ENCODE measurements around the gene GPC1. TPM values are rescaled to one million over a fixed set of nuclear protein-coding genes. Genes with fewer than 3 reads are reported as not detected.

Gene GPC1
- total and polyA plus RNA-seq, 2 donors (not counting 3 experiments of a cell fraction or from before 2014, with no cell fraction given), result 9.6 to 31.1 TPM

DNA sequence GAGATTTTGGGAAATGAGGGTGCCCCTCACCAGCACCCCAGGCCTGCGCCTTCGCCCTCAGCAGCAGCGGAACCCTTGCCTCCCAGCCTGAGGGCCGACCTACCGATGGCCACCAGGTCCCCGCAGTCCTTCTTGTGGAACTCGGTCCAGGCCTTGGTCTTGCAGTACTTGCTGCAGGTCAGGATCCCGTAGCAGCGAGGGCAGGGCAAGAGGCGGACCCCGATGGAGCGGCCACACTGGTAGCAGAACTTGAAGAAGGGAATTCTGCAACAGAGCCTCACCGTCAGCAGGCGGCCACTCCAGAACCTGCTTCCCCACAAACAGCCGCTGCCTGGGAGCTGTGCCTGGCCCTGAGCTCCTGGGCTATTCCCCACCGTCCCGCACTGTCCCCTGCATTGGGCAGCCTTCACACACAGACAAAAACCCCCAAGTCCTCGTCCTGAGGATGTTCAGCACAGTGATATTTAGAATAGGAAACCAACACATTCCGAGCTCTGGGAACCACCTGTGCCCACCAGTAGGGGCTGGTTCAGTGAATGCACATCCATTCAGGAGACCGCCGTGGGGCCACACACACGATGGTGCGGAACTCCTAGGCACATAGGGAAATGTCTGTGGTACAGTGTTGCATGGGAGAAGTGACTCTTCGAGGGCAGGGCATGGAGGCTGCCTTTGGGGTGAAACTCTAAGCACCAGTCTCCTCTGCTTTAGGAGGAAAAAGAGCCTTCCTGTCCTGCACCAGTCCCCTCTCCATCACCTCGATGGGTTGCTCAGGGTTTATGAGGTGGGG lies 45.6 kb downstream of the GPC1 start:
- H3K9me3 ChIP-seq (replicated peaks; ENCODE audit: control insufficient read depth, insufficient read depth, low read length), result no peaks in the 10 kb centered on the region
- H3K79me2 ChIP-seq (ENCODE audit: control insufficient read depth, insufficient read depth, low read length), result no peaks in the 10 kb centered on the region
- no peaks in the 10 kb centered on the region for H3K36me3 ChIP-seq (ENCODE audit: control insufficient read depth in 2 of 2, extremely low read depth in 1 of 2, insufficient read depth in 2 of 2, low read length in 2 of 2)
- H3K4me2 ChIP-seq (ENCODE audit: insufficient read depth, low read length), result no peak overlapping the region
- no peak overlapping the region for H3K27ac ChIP-seq (ENCODE audit: insufficient read depth, low read depth, low read length)
- H2AFZ ChIP-seq (ENCODE audit: low read depth, low read length), result no peak overlapping the region
- ChIA-PET POLR2A (no interaction called here), CTCF (no interaction called here)
- FAIRE-seq (no peak), DNase-seq (ENCODE audit: low read depth, low spot score) (no peak)
- H3K9me1 ChIP-seq (replicated peaks; ENCODE audit: control insufficient read depth, extremely low read depth, insufficient read depth, low read length), result no peaks in the 10 kb centered on the region
- no peak for TF ChIP-seq POLR2A (IDR thresholded peaks at IDR 0.05; ENCODE audit: low read depth, low read length)
- no peak for TF ChIP-seq GATA2 (IDR thresholded peaks at IDR 0.05; ENCODE audit: insufficient read depth, insufficient read length, low read depth, low read length)
- no peak for TF ChIP-seq JUN (IDR thresholded peaks at IDR 0.05; ENCODE audit: borderline replicate concordance, insufficient read depth, insufficient read length, low read depth)
- TF ChIP-seq CTCF (IDR thresholded peaks at IDR 0.05; ENCODE audit: extremely low read depth in 1 of 2, insufficient read depth in 1 of 2, low read depth in 1 of 2, low read length in 2 of 2), result no peak
- TF ChIP-seq, protein P1, sequence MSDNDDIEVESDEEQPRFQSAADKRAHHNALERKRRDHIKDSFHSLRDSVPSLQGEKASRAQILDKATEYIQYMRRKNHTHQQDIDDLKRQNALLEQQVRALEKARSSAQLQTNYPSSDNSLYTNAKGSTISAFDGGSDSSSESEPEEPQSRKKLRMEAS (IDR thresholded peaks at IDR 0.05; ENCODE audit: insufficient read depth, insufficient read length), result no peak
- no peak for TF ChIP-seq FOS (IDR thresholded peaks at IDR 0.05; ENCODE audit: borderline replicate concordance, insufficient read depth, low read length)
- no peak for TF ChIP-seq POLR2AphosphoS5 (IDR thresholded peaks at IDR 0.05; ENCODE audit: insufficient read depth, low read depth, low read length)
- TF ChIP-seq EZH2 (IDR thresholded peaks at IDR 0.05; ENCODE audit: borderline replicate concordance, low read depth, low read length, severe bottlenecking), result no peak
- TF ChIP-seq MYC (IDR thresholded peaks at IDR 0.05; ENCODE audit: low read depth, low read length), result no peak
- intact Hi-C loops (cut with micrococcal nuclease) (no loop called here), dilution Hi-C loops (cut with MboI; ENCODE audit: extremely low pct_ligation_motif_present, low sequenced_read_pairs) (no loop called here)
- H3K27me3 ChIP-seq (ENCODE audit: control insufficient read depth in 2 of 2, insufficient read depth in 2 of 2, low read length in 2 of 2), result no peaks in the 10 kb centered on the region
- H4K20me1 ChIP-seq (replicated peaks; ENCODE audit: control insufficient read depth, extremely low read depth, insufficient read depth, low read length), result no peaks in the 10 kb centered on the region
- no peak overlapping the region for H3K4me3 ChIP-seq (replicated peaks in 1 of 3; ENCODE audit: insufficient read depth in 1 of 3, low read depth in 1 of 3, low read length in 3 of 3)
- no peaks in the 10 kb centered on the region for H3K4me1 ChIP-seq (ENCODE audit: control insufficient read depth, extremely low read depth, insufficient read depth, low read length)
- BruUV-seq (replicated peaks), result no TSS peak
- H3K9ac ChIP-seq (replicated peaks; ENCODE audit: extremely low read depth, insufficient read depth, low read length), result no peak overlapping the region
